OCI-LY3 (cell line): Measurements from ENCODE around the gene TNS3.

ENCODE experiments used
- H2AFZ ChIP-seq: fragments of 200-600, 300-600 bp; shearing (Covaris generic); 2 replicates; pipeline ENCODE4 v1.6.0; 2014; ENCODE audit warnings: antibody characterized with exemption, low read depth, low read length
- H3K27ac ChIP-seq: fragments of 200-600, 300-600 bp; sonication (generic); 2 replicates; pipeline ENCODE4 v1.5.1; 2014; ENCODE audit warnings: mild to moderate bottlenecking, low read length, moderate library complexity, mixed read lengths
- H3K27me3 ChIP-seq: fragments of 200-600, 300-600 bp; sonication (generic); 2 replicates; pipeline ENCODE4 v1.6.1; 2014; ENCODE audit warnings: low read depth, low read length, mixed read lengths
- H3K36me3 ChIP-seq: fragments of 200-600, 300-600 bp; sonication (generic); replicated peaks from 2 replicates; pipeline ENCODE3; 2014; ENCODE audit warnings: low read depth, low read length, mixed read lengths
- H3K4me1 ChIP-seq: fragments of 300-600, 200-600 bp; sonication (generic); 2 replicates; pipeline ENCODE4 v1.6.1; 2014; ENCODE audit warnings: low read length, mixed read lengths
- H3K4me2 ChIP-seq: fragments of 200-600, 300-600 bp; sonication (generic); 2 replicates; pipeline ENCODE4 v1.6.1; 2014; ENCODE audit warnings: low read length, mixed read lengths
- H3K4me3 ChIP-seq: fragments of 300-600, 200-600 bp; sonication (generic); 2 replicates; pipeline ENCODE4 v1.5.1; 2014; ENCODE audit warnings: antibody characterized with exemption, mild to moderate bottlenecking, low read length, moderate library complexity
- H3K79me2 ChIP-seq: fragments of 300-600, 200-600 bp; shearing (Covaris generic); 2 replicates; pipeline ENCODE4 v1.6.1; 2014; ENCODE audit warnings: mild to moderate bottlenecking, low read length, mixed read lengths
- H3K9ac ChIP-seq: fragments of 300-600, 200-600 bp; shearing (Covaris generic); 2 replicates; pipeline ENCODE4 v1.6.0; 2014; ENCODE audit warnings: mild to moderate bottlenecking, low read length, moderate library complexity
- H3K9me3 ChIP-seq: fragments of 200-600, 300-600 bp; shearing (Covaris generic); 2 replicates; pipeline ENCODE4 v1.6.1; 2014; ENCODE audit warnings: low read length, mixed read lengths; ENCODE audit not compliant: insufficient read depth
- H4K20me1 ChIP-seq: fragments of 200-600, 300-600 bp; sonication (generic); 2 replicates; pipeline ENCODE4 v1.6.1; 2016; ENCODE audit warnings: low read length, mixed read lengths; ENCODE audit not compliant: insufficient read depth
- EZH2phosphoT487 ChIP-seq: fragments of 200-600 bp; shearing (Covaris generic); IDR thresholded peaks from 2 replicates; pipeline ENCODE4 v1.6.1; 2018; ENCODE audit warnings: antibody characterized with exemption, mixed run types, low read depth
- TF ChIP-seq, protein P1 (sequence below): fragments of 200-600, 300-600 bp; sonication (generic); IDR thresholded peaks from 2 replicates; pipeline ENCODE4 v1.5.1; 2014; ENCODE audit warnings: antibody characterized with exemption, low read length, low read depth

The TNS3 gene

DNA sequence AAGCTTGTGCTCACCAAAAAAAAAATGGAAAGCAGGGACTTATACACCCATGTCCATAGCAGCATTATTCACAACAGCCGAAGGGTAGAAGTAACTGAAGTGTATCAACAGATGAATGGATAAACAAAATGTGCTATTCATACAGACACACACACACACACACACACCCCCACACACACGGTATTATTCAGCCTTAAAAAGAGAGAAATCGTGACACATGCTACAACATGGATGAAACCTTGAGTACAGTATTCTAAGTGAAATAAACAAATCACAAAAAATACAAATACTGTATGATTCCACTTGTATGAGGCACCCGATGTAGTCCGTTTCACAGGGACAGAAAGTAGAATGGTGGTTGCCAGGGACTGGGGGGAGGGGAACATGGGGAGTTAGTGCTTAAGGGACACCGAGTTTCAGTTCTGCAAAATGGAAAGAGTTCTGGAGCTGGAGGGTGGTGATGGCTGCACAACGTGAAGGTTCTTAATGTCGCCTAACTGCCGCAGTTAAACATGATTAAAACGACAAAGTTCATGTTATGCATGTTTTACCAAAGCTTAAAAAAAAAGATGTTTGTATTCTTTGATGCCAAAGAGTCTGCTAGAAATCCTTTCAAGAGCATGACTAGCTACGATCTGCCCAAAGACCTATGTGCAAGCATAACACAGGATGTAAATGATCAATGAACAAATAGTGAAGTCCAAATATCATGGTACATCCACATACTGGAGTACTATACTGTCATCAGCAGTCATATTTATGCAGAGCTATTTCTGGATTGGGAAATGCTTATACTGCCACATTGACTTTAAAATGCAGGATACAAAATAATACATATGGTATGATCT lies 7.2 kb downstream of the TNS3 start:
- Histone ChIP-seq H3K4me1 (peaks cover 28% of the 10 kb centered on the region), H3K9ac (no peak overlapping the region)
- no peak for TF ChIP-seq EZH2phosphoT487
- TF ChIP-seq, protein P1, sequence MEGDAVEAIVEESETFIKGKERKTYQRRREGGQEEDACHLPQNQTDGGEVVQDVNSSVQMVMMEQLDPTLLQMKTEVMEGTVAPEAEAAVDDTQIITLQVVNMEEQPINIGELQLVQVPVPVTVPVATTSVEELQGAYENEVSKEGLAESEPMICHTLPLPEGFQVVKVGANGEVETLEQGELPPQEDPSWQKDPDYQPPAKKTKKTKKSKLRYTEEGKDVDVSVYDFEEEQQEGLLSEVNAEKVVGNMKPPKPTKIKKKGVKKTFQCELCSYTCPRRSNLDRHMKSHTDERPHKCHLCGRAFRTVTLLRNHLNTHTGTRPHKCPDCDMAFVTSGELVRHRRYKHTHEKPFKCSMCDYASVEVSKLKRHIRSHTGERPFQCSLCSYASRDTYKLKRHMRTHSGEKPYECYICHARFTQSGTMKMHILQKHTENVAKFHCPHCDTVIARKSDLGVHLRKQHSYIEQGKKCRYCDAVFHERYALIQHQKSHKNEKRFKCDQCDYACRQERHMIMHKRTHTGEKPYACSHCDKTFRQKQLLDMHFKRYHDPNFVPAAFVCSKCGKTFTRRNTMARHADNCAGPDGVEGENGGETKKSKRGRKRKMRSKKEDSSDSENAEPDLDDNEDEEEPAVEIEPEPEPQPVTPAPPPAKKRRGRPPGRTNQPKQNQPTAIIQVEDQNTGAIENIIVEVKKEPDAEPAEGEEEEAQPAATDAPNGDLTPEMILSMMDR, result no peak

DNA sequence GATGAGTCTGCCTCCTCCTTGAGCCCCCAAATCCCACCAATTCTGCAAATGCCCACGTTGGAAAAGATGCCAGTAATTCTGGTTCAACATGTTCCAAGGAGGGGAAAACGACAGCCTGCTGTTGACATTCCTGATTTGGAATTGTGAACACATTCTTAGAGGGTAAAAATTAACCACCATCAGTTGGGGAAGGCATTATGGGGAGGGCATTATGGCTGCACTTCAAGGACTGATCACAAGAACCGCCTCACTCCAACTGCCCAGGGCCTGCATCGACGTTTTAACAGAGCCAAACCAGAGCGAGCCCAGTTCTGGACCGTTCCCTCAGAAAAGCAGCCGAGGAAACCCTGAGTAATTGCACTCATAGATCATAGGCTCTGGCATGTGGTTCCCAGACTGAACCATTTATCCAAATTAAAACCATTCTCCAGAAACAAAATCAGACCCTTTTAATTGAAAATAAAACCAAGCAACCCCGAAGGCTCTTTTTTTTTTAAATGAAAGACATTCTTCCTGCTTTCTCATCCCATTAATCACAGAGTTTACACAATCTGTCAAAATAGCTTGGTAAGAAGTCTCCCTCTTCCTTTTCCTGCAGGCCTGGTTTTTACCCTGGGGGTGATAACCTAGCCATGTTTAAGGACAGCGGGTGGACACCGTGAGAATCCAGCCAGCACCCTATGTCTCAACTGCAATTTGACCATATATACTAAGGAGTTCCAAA lies 8.0 kb downstream of the TNS3 start:
- peaks cover 5% of the 10 kb centered on the region; the same call in 1 of the 2 replicates for H3K9me3 ChIP-seq
- H3K36me3 ChIP-seq, result no peaks in the 10 kb centered on the region
- H3K27me3 ChIP-seq, result no peaks in the 10 kb centered on the region
- peaks cover 28% of the 10 kb centered on the region for H3K4me1 ChIP-seq
- peak overlapping the region; percentile 81 for H3K4me2 ChIP-seq
- no peak overlapping the region for H3K9ac ChIP-seq
- no peak overlapping the region for H3K27ac ChIP-seq
- H3K79me2 ChIP-seq, result no peaks in the 10 kb centered on the region
- no peak overlapping the region for H2AFZ ChIP-seq
- peak overlapping the region; percentile 43; the same call in 1 of the 2 replicates for H3K4me3 ChIP-seq
- H4K20me1 ChIP-seq, result no peaks in the 10 kb centered on the region
- TF ChIP-seq, protein P1, result no peak
- no peak for TF ChIP-seq EZH2phosphoT487

More for the DNA sequence above, 7.2 kb downstream of the TNS3 start:
- H3K27ac ChIP-seq, result no peak overlapping the region
- peaks cover 5% of the 10 kb centered on the region; the same call in 1 of the 2 replicates for H3K9me3 ChIP-seq
- no peaks in the 10 kb centered on the region for H3K27me3 ChIP-seq
- H3K79me2 ChIP-seq, result no peaks in the 10 kb centered on the region
- peak overlapping the region; percentile 81 for H3K4me2 ChIP-seq
- no peak overlapping the region for H2AFZ ChIP-seq
- H3K4me3 ChIP-seq, result peak overlapping the region; percentile 43
- no peaks in the 10 kb centered on the region for H3K36me3 ChIP-seq
- H4K20me1 ChIP-seq, result no peaks in the 10 kb centered on the region

GRCh38 chr7:47572939-47573757 lies 8.8 kb downstream of the TNS3 start:
- Histone ChIP-seq H3K4me2 (no peak overlapping the region), H3K4me1 (peaks cover 31% of the 10 kb centered on the region)

More at GRCh38 chr7:47572939-47573757, 8.8 kb downstream of the TNS3 start:
- Histone ChIP-seq H3K27me3 (no peaks in the 10 kb centered on the region), H3K27ac (no peak overlapping the region), H2AFZ (no peak overlapping the region), H3K79me2 (no peaks in the 10 kb centered on the region), H3K4me3 (no peak overlapping the region), H4K20me1 (no peaks in the 10 kb centered on the region), H3K9ac (no peak overlapping the region), H3K9me3 (peaks cover 5% of the 10 kb centered on the region; the same call in 1 of the 2 replicates), H3K36me3 (no peaks in the 10 kb centered on the region)
- no peak for TF ChIP-seq EZH2phosphoT487
- TF ChIP-seq, protein P1, result no peak
